ENCODE measurements around the gene PARP9. TPM values are rescaled to one million over a fixed set of nuclear protein-coding genes. Genes with fewer than 3 reads are reported as not detected.

PARP9 gene
- polyA plus RNA-seq, 1 experiment, result 18.2 TPM

Small RNAs within 50 kb of the gene (small RNA-seq; reads per million reads assigned to genes)
- not detected for gene AC096861.1 (ENCODE audit: insufficient read length, low read depth, low replicate concordance)

Other genes starting within 250 kb of the PARP9 start
- 0.49 and 0.70 TPM in 2 replicates for gene CSTA, start 239.1 kb downstream of the PARP9 start, polyA plus RNA-seq (2011; rRNA removed)
- gene MIX23, start 181.1 kb downstream of the PARP9 start, polyA plus RNA-seq (2011; rRNA removed), result 3.7 and 11.9 TPM in 2 replicates
- 23.9 and 50.8 TPM in 2 replicates for gene FAM162A, start 180.1 kb downstream of the PARP9 start, polyA plus RNA-seq (2011; rRNA removed)
- gene WDR5B, start 148.2 kb downstream of the PARP9 start, polyA plus RNA-seq (2011; rRNA removed), result 2.8 and 5.0 TPM in 2 replicates
- 27.8 and 41.7 TPM in 2 replicates for gene KPNA1, start 49.4 kb downstream of the PARP9 start, polyA plus RNA-seq (2011; rRNA removed)
- 3.5 and 6.1 TPM in 2 replicates for gene DTX3L, start within 50 bp of the PARP9 start, polyA plus RNA-seq (2011; rRNA removed)
- 0.05 and 0.09 TPM in 2 replicates for gene PARP15, start 13.3 kb upstream of the PARP9 start, polyA plus RNA-seq (2011; rRNA removed)
- gene PARP14, start 116.5 kb upstream of the PARP9 start, polyA plus RNA-seq (2011; rRNA removed), result 13.2 and 20.0 TPM in 2 replicates
- 2.9 and 4.5 TPM in 2 replicates for gene HSPBAP1, start 229.5 kb upstream of the PARP9 start, polyA plus RNA-seq (2011; rRNA removed)
- gene SLC49A4, start 230.8 kb upstream of the PARP9 start, polyA plus RNA-seq (2011; rRNA removed), result 8.4 and 12.1 TPM in 2 replicates

Measured in BJ (cell line).